Measurements from ENCODE around the gene CD2BP2. TPM values are rescaled to one million over a fixed set of nuclear protein-coding genes. Genes with fewer than 3 reads are reported as not detected.

The CD2BP2 gene
- total RNA-seq, 4 donors from 2014 or later = 21.9 to 38.0 (median 28.5) TPM

GRCh38 chr16:30356401-30357084 lies 1.4 kb upstream of the CD2BP2 start:
- Histone ChIP-seq H3K9me3 (no peaks in the 10 kb centered on the region), H3K27ac (peak overlapping the region; percentile 90 to 98 (median 98)), H3K36me3 (peaks cover 25 to 76% (median 26%) of the 10 kb centered on the region in 3 donors), H3K27me3 (no peaks in the 10 kb centered on the region), H3K4me3 (peak overlapping the region in 3 of 4 donors; percentile 67 to 99 (median 89)), H3K4me1 (peaks cover 34 to 68% (median 37%) of the 10 kb centered on the region in 3 donors)
- intact Hi-C loops (cut with DNase I) = no loop called here
- no peak for TF ChIP-seq POLR2A (IDR thresholded peaks at IDR 0.05)
- TF ChIP-seq, protein P1, sequence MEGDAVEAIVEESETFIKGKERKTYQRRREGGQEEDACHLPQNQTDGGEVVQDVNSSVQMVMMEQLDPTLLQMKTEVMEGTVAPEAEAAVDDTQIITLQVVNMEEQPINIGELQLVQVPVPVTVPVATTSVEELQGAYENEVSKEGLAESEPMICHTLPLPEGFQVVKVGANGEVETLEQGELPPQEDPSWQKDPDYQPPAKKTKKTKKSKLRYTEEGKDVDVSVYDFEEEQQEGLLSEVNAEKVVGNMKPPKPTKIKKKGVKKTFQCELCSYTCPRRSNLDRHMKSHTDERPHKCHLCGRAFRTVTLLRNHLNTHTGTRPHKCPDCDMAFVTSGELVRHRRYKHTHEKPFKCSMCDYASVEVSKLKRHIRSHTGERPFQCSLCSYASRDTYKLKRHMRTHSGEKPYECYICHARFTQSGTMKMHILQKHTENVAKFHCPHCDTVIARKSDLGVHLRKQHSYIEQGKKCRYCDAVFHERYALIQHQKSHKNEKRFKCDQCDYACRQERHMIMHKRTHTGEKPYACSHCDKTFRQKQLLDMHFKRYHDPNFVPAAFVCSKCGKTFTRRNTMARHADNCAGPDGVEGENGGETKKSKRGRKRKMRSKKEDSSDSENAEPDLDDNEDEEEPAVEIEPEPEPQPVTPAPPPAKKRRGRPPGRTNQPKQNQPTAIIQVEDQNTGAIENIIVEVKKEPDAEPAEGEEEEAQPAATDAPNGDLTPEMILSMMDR (IDR thresholded peaks at IDR 0.05) = no peak
- 73 to 100% methylated on average over 3 to 9 of the region's 12 CpGs for WGBS, 2 donors
- DNase-seq = no peak

DNA sequence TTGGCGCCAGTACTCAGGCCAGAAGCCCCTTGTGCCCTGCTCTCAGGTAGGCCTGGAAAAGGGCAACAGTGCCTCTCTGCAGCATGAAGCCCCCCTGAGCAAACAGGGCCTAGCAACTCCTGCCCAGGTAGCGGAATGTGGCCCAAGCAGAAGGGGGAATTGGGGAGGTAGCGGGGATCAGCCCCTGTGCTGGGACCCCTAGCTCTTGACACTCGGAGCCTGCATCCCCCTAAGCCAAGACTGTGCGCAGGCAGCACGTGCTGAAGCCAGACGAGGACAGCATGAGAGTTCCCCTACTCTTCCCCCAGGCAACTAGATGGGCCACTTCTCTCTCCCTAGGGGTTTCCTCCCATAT lies 823 bp upstream of the CD2BP2 start:
- TF ChIP-seq, protein P1 (IDR thresholded peaks at IDR 0.05) = no peak
- no peak for TF ChIP-seq POLR2A (IDR thresholded peaks at IDR 0.05)
- H3K4me3 ChIP-seq = peak overlapping the region; percentile 67 to 99 (median 90)
- 100% methylated on average over 1 of the region's 7 CpGs; no CpG with 5 or more reads in 1 of the 2 donors for WGBS, 2 donors

DNA sequence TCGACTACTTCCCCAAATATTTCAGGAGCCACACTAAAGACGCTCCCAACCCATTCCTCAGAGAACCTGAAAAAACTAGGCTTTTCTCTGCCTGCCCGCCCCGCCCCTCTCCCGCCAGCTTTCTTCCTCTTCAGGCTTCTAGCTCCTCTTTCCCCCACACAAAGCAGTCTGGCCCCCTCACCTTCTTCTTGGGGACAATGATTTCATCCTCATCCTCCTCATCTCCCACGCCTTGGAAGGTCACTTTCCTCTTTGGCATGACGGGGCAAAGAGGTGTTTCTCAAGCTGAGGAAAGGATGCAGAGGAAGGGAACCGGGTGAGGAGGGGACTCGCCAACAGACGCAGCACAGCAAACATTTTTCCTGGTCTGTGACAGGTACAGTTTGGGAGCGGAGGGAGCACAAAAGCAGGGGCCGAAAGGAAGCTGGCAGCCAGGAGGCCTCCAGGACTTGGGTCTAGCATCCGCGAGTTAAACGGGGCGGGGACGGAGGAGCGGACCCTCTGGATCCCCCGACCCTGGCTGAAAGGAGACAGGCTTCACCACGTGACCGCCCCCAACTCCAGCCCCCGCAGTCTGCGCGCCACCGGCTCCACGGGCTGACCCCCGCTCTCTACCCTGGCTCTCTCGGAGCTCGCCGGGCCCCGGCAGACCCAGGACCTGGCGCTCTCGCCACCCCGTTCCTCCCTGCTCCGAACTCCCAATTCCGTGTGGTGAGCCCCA lies 525 bp downstream of the CD2BP2 start:
- WGBS, 2 donors = 5 to 7% methylated on average over 9 to 12 of the region's 36 CpGs

More for the DNA sequence above, 823 bp upstream of the CD2BP2 start:
- Histone ChIP-seq H3K36me3 (peaks cover 31 to 76% (median 31%) of the 10 kb centered on the region in 3 donors), H3K27ac (peak overlapping the region; percentile 90 to 98 (median 98)), H3K9me3 (no peaks in the 10 kb centered on the region), H3K27me3 (no peaks in the 10 kb centered on the region), H3K4me1 (peaks cover 38 to 74% (median 39%) of the 10 kb centered on the region in 3 donors)
- intact Hi-C loops (cut with DNase I) = no loop called here
- no peak for DNase-seq

DNA sequence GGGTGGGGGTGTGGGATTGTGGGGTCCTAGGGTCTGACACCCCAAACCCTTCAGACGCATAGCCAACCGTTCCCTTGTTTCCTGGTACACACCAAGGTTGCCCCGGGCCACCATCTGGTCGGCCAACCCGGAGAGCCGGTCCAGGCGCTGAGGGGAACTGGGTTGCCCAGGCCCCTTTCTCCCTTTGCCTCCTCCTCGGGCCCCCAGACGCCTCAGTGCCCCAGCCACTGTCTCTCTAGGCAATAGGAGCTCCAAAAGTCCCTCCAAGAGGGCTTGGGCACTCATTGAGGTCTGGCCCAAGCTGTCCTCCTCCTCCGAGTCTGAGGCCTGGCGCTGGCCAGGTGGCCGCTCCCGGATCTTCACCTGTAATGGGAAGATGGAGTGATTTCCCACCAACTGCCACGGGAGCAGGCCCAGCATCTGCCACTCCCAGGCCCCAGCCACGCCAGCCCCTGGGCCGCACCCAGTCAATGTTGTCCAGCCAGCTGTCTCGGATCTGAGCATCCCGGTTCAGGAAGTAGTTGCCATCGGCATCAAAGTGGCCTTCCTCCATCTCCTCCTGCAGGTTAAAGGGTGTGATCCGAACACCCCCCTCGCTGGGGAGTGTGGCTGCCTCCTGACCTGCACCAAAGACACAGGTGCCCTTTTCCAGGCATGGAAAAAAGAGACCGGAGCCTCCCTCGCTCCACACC lies 1.5 kb downstream of the CD2BP2 start:
- Histone ChIP-seq H3K4me3 (peak overlapping the region in 1 of 4 donors; percentile 89), H3K36me3 (peaks cover 22 to 62% (median 23%) of the 10 kb centered on the region in 3 donors)

More for the DNA sequence above, 525 bp downstream of the CD2BP2 start:
- Histone ChIP-seq H3K36me3 (peaks cover 31 to 72% (median 32%) of the 10 kb centered on the region in 3 donors), H3K4me1 (peaks cover 38 to 71% (median 39%) of the 10 kb centered on the region in 3 donors), H3K4me3 (peak overlapping the region; percentile 67 to 99 (median 90)), H3K27me3 (no peaks in the 10 kb centered on the region), H3K9me3 (no peaks in the 10 kb centered on the region), H3K27ac (peak overlapping the region; percentile 90 to 98 (median 98))
- TF ChIP-seq, protein P1 (IDR thresholded peaks at IDR 0.05) = no peak
- no peak for TF ChIP-seq POLR2A (IDR thresholded peaks at IDR 0.05)
- no peak for DNase-seq
- intact Hi-C loops (cut with DNase I) = no loop called here

More for the DNA sequence above, 1.5 kb downstream of the CD2BP2 start:
- TF ChIP-seq POLR2A (IDR thresholded peaks at IDR 0.05) = no peak
- TF ChIP-seq, protein P1 (IDR thresholded peaks at IDR 0.05) = no peak
- Histone ChIP-seq H3K27ac (peak overlapping the region; percentile 90 to 98 (median 98)), H3K9me3 (no peaks in the 10 kb centered on the region), H3K4me1 (peaks cover 38 to 65% (median 39%) of the 10 kb centered on the region in 3 donors), H3K27me3 (no peaks in the 10 kb centered on the region)
- intact Hi-C loops (cut with DNase I) = no loop called here
- DNase-seq = no peak
- WGBS, 2 donors = 75 to 95% methylated on average over 10 to 19 of the region's 23 CpGs

Data from esophagus squamous epithelium (tissue), 5 donors.